GM18520 (cell line): ENCODE results near the gene ZNF23.

Experiments used
- ATAC-seq: cut with Tn5 transposase; IDR thresholded peaks from one replicate; pipeline ENCODE4 v1.9.1; 2021; ENCODE audit not compliant: unreplicated experiment

Gene ZNF23

GRCh38 chr16:71399801-71400563 lies 62.1 kb downstream of the ZNF23 start:
- ATAC-seq, result no peak
